ENCODE measurements around the gene PPARG.
A peak's percentile ranks its signal among the peaks of the same experiment; 100 is the strongest.

Gene PPARG

GRCh38 chr3:12303534-12303933 is 14.7 kb downstream of the PPARG start:
- no peak overlapping the region for H3K27ac ChIP-seq (ENCODE audit: poor library complexity, severe bottlenecking)
- no peaks in the 10 kb centered on the region for H3K27me3 ChIP-seq (ENCODE audit: insufficient read depth, poor library complexity, severe bottlenecking)
- ATAC-seq (ENCODE audit: low read depth) (peak; percentile 76), DNase-seq (ENCODE audit: low spot score) (no peak)
- TF ChIP-seq, protein P1, sequence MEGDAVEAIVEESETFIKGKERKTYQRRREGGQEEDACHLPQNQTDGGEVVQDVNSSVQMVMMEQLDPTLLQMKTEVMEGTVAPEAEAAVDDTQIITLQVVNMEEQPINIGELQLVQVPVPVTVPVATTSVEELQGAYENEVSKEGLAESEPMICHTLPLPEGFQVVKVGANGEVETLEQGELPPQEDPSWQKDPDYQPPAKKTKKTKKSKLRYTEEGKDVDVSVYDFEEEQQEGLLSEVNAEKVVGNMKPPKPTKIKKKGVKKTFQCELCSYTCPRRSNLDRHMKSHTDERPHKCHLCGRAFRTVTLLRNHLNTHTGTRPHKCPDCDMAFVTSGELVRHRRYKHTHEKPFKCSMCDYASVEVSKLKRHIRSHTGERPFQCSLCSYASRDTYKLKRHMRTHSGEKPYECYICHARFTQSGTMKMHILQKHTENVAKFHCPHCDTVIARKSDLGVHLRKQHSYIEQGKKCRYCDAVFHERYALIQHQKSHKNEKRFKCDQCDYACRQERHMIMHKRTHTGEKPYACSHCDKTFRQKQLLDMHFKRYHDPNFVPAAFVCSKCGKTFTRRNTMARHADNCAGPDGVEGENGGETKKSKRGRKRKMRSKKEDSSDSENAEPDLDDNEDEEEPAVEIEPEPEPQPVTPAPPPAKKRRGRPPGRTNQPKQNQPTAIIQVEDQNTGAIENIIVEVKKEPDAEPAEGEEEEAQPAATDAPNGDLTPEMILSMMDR (IDR thresholded peaks at IDR 0.05; ENCODE audit: poor library complexity, severe bottlenecking), result no peak
- no peaks in the 10 kb centered on the region for H3K36me3 ChIP-seq (ENCODE audit: low read depth)
- peaks cover 13% of the 10 kb centered on the region for H3K4me1 ChIP-seq (ENCODE audit: insufficient read depth, poor library complexity, severe bottlenecking)
- no peak overlapping the region for H3K4me3 ChIP-seq (ENCODE audit: severe bottlenecking)
- peaks cover under 1% of the 10 kb centered on the region for H3K9me3 ChIP-seq (ENCODE audit: severe bottlenecking)

- Histone ChIP-seq H3K27me3 (ENCODE audit: insufficient read depth, poor library complexity, severe bottlenecking) (no peaks in the 10 kb centered on the region), H3K27ac (ENCODE audit: poor library complexity, severe bottlenecking) (no peak overlapping the region), H3K9me3 (ENCODE audit: severe bottlenecking) (peaks cover 5% of the 10 kb centered on the region), H3K36me3 (ENCODE audit: low read depth) (0 out of 2 replicates have a peak, but pooled peaks cover under 1% of the 10 kb centered on the region), H3K4me1 (ENCODE audit: insufficient read depth, poor library complexity, severe bottlenecking) (peaks cover 16% of the 10 kb centered on the region), H3K4me3 (ENCODE audit: severe bottlenecking) (no peak overlapping the region)
- ATAC-seq (ENCODE audit: low read depth), result no peak
- TF ChIP-seq, protein P1 (IDR thresholded peaks at IDR 0.05; ENCODE audit: poor library complexity, severe bottlenecking), result no peak
- no peak for DNase-seq (ENCODE audit: low spot score)
These were observed 15.1 kb downstream of the PPARG start for GRCh38 chr3:12303993-12304392.

DNA sequence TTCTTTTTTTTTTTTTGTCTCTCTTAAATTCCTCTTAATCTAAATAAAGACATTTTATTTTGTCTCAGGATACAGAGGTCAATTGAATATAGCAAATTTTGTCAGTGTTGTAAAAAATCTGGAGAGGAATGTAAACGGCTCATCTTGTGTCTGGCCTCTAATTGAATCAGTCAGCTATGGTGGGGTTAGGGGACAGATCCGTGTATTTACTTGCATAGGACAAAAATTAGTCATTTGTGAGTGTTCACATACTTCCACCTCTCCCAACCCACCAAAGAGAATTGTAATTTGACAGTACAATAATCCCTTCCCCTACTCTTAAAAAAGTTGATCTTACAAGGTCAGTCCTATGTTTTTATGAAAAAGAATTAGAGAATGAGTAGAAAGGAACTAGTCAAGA is 18.3 kb downstream of the PPARG start:
- Histone ChIP-seq H3K27ac (ENCODE audit: poor library complexity, severe bottlenecking) (peak overlapping the region; percentile 63), H3K9me3 (ENCODE audit: severe bottlenecking) (peaks cover 10% of the 10 kb centered on the region), H3K36me3 (ENCODE audit: low read depth) (peaks cover 3% of the 10 kb centered on the region; the same call in 1 of the 2 replicates), H3K27me3 (ENCODE audit: insufficient read depth, poor library complexity, severe bottlenecking) (no peaks in the 10 kb centered on the region), H3K4me3 (ENCODE audit: severe bottlenecking) (no peak overlapping the region), H3K4me1 (ENCODE audit: insufficient read depth, poor library complexity, severe bottlenecking) (peaks cover 20% of the 10 kb centered on the region)
- DNase-seq (ENCODE audit: low spot score) (no peak), ATAC-seq (ENCODE audit: low read depth) (no peak)
- TF ChIP-seq, protein P1 (IDR thresholded peaks at IDR 0.05; ENCODE audit: poor library complexity, severe bottlenecking), result no peak

- Histone ChIP-seq H3K4me1 (ENCODE audit: insufficient read depth, poor library complexity, severe bottlenecking) (peaks cover 23% of the 10 kb centered on the region), H3K27me3 (ENCODE audit: insufficient read depth, poor library complexity, severe bottlenecking) (no peaks in the 10 kb centered on the region), H3K9me3 (ENCODE audit: severe bottlenecking) (peaks cover 10% of the 10 kb centered on the region), H3K4me3 (ENCODE audit: severe bottlenecking) (no peak overlapping the region), H3K27ac (ENCODE audit: poor library complexity, severe bottlenecking) (peak overlapping the region; percentile 63), H3K36me3 (ENCODE audit: low read depth) (peaks cover 3% of the 10 kb centered on the region; the same call in 1 of the 2 replicates)
- ATAC-seq (ENCODE audit: low read depth) (peak; percentile 80), DNase-seq (ENCODE audit: low spot score) (no peak)
- TF ChIP-seq, protein P1 (IDR thresholded peaks at IDR 0.05; ENCODE audit: poor library complexity, severe bottlenecking), result no peak
These were observed 19.6 kb downstream of the PPARG start for GRCh38 chr3:12308517-12308916.

DNA sequence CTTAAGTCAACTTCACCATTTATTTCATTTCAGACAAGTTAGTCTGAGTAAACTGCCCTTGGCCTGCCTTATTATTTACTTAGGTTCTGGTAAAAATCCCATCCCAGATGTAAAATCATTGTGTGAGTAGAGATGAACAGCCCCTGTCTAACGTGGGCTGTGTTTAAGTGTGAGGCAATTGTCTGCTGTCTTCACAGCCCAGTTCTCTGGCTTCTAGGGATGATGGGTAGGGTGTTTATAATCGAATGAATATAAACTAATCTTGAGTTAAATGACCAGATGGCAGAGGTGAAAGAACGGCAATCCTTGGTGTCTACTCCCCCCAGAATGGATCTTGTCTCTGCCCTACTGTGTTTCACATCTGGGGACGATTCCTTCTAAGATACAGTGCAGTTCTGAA is 20.8 kb downstream of the PPARG start:
- no peak for ATAC-seq (ENCODE audit: low read depth)
- Histone ChIP-seq H3K4me1 (ENCODE audit: insufficient read depth, poor library complexity, severe bottlenecking) (peaks cover 23% of the 10 kb centered on the region), H3K36me3 (ENCODE audit: low read depth) (peaks cover 3% of the 10 kb centered on the region; the same call in 1 of the 2 replicates), H3K4me3 (ENCODE audit: severe bottlenecking) (no peak overlapping the region), H3K9me3 (ENCODE audit: severe bottlenecking) (peaks cover 10% of the 10 kb centered on the region), H3K27ac (ENCODE audit: poor library complexity, severe bottlenecking) (no peak overlapping the region), H3K27me3 (ENCODE audit: insufficient read depth, poor library complexity, severe bottlenecking) (no peaks in the 10 kb centered on the region)
- TF ChIP-seq, protein P1 (IDR thresholded peaks at IDR 0.05; ENCODE audit: poor library complexity, severe bottlenecking), result no peak
- no peak for DNase-seq (ENCODE audit: low spot score)

Measured in RWPE2 (cell line).